NCI-H1436 (cell line): ENCODE measurements around the gene PRRT1B.
"Not testable (repeated sequence)": the region's sequence is repeated elsewhere in the genome, so short reads cannot be mapped to it uniquely, and the experiment has no call there.

Experiments
- DNase-seq: peaks from one replicate; lab custom pipeline; 2025; lab: John Stamatoyannopoulos, UW

PRRT1B gene

GRCh38 chr9:131550465-131550864 is 5.1 kb downstream of the PRRT1B start:
- DNase-seq: not testable (repeated sequence)

- no peak for DNase-seq
These were observed 6.7 kb downstream of the PRRT1B start for GRCh38 chr9:131552030-131552429.

- no peak for DNase-seq
These were observed 8.9 kb downstream of the PRRT1B start for GRCh38 chr9:131554087-131554842.

- DNase-seq: no peak
These were observed 9.6 kb downstream of the PRRT1B start for GRCh38 chr9:131554843-131555351.

GRCh38 chr9:131555841-131556673 is 10.7 kb downstream of the PRRT1B start:
- no peak for DNase-seq

GRCh38 chr9:131557855-131558548 is 12.7 kb downstream of the PRRT1B start:
- DNase-seq: no peak

- DNase-seq: no peak
These were observed 14.2 kb downstream of the PRRT1B start for GRCh38 chr9:131559421-131560000.

GRCh38 chr9:131562032-131562959 is 17.0 kb downstream of the PRRT1B start:
- no peak for DNase-seq

- DNase-seq: no peak
These were observed 20.0 kb downstream of the PRRT1B start for GRCh38 chr9:131565369-131565768.

GRCh38 chr9:131566158-131566557 is 20.8 kb downstream of the PRRT1B start:
- no peak for DNase-seq

- no peak for DNase-seq
These were observed 22.6 kb downstream of the PRRT1B start for GRCh38 chr9:131567910-131568309.

- no peak for DNase-seq
These were observed 29.7 kb downstream of the PRRT1B start for GRCh38 chr9:131574730-131575640.

GRCh38 chr9:131575946-131576853 is 30.9 kb downstream of the PRRT1B start:
- DNase-seq: no peak

GRCh38 chr9:131577005-131578000 is 32.0 kb downstream of the PRRT1B start:
- DNase-seq: no peak

GRCh38 chr9:131578021-131578420 is 32.7 kb downstream of the PRRT1B start:
- no peak for DNase-seq

GRCh38 chr9:131578731-131579504 is 33.6 kb downstream of the PRRT1B start:
- no peak for DNase-seq

- no peak for DNase-seq
These were observed 34.5 kb downstream of the PRRT1B start for GRCh38 chr9:131579789-131580211.
